Activated T-cell treated with anti-CD3 and anti-CD28 coated beads, Interleukin-2, amount 50 U/mL, for 72 hours (primary cell): ENCODE data around the gene CDIPT. TPM values are rescaled to one million over a fixed set of nuclear protein-coding genes. Genes with fewer than 3 reads are reported as not detected.

Experiments
- ATAC-seq, 2 donors: fragments of 150-1000 bp; cut with Tn5 transposase; replicated peaks in 1 of 2; 2 replicates each; pipeline ENCODE4 v1.10.0; 2021; ENCODE audit warnings: moderate library complexity in 2 of 2, mild to moderate bottlenecking in 1 of 2
- DNase-seq, 2 donors: peaks; one replicate each; pipeline ENCODE4 v3.0.0; 2021 to 2022; ENCODE audit warnings: mixed read lengths in 1 of 2
- H3K27ac Mint-ChIP-seq: one replicate; pipeline ENCODE4 v1.8.0; 2022; ENCODE audit warnings: mild to moderate bottlenecking, moderate library complexity, mixed read lengths
- H3K27me3 Mint-ChIP-seq: one replicate; pipeline ENCODE4 v1.8.0; 2022; ENCODE audit warnings: low read depth, mixed read lengths
- H3K36me3 Mint-ChIP-seq, 2 donors: one replicate each; pipeline ENCODE4 v1.8.0; 2022; ENCODE audit warnings: mixed read lengths in 2 of 2, mild to moderate bottlenecking in 1 of 2; ENCODE audit not compliant: insufficient read depth in 2 of 2
- H3K4me1 Mint-ChIP-seq: one replicate; pipeline ENCODE4 v1.8.0; 2022; ENCODE audit warnings: low read depth, mixed read lengths
- H3K4me3 Mint-ChIP-seq, 2 donors: one replicate each; pipeline ENCODE4 v1.8.0; 2022; ENCODE audit warnings: mild to moderate bottlenecking in 2 of 2, mixed read lengths in 2 of 2, moderate library complexity in 2 of 2
- H3K9me3 Mint-ChIP-seq, 2 donors: one replicate each; pipeline ENCODE4 v1.8.0; 2022; ENCODE audit warnings: mixed read lengths in 2 of 2
- total RNA-seq, 2 donors: library from RNA; stranded (reverse); gene quantifications; one replicate each; pipeline ENCODE4 v1.2.3, GENCODE V29; 2022

The CDIPT gene
- total RNA-seq, 2 donors from 2014 or later: 48.7 to 56.0 TPM

DNA sequence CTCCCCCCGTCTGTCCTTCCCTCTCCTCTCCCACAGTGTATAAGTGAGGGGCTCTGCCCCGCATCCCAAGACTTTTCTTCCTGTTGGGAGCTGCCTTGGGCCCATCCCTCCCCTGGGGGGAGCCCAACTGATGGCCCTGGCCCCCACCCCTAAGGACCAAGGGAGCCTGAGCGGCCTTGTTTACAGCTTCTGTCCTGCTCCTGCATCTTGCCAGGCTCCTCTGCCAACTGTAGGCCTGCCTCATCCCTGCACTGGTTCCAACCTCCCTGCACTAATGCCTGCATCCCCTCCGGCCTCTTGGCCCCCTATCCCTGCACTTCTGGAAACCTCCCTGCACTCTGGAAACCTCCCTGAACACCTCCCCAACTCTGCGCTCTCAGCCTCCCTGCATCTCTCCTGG is 48.4 kb downstream of the CDIPT start:
- peaks cover 10 to 25% of the 10 kb centered on the region in 2 donors for H3K36me3 Mint-ChIP-seq
- no peak for DNase-seq
- H3K4me1 Mint-ChIP-seq: peaks cover 91% of the 10 kb centered on the region
- ATAC-seq: no peak
- H3K9me3 Mint-ChIP-seq: no peaks in the 10 kb centered on the region
- H3K27me3 Mint-ChIP-seq: no peaks in the 10 kb centered on the region
- H3K4me3 Mint-ChIP-seq: peak overlapping the region; percentile 91 to 99
- peak overlapping the region; percentile 36 for H3K27ac Mint-ChIP-seq

DNA sequence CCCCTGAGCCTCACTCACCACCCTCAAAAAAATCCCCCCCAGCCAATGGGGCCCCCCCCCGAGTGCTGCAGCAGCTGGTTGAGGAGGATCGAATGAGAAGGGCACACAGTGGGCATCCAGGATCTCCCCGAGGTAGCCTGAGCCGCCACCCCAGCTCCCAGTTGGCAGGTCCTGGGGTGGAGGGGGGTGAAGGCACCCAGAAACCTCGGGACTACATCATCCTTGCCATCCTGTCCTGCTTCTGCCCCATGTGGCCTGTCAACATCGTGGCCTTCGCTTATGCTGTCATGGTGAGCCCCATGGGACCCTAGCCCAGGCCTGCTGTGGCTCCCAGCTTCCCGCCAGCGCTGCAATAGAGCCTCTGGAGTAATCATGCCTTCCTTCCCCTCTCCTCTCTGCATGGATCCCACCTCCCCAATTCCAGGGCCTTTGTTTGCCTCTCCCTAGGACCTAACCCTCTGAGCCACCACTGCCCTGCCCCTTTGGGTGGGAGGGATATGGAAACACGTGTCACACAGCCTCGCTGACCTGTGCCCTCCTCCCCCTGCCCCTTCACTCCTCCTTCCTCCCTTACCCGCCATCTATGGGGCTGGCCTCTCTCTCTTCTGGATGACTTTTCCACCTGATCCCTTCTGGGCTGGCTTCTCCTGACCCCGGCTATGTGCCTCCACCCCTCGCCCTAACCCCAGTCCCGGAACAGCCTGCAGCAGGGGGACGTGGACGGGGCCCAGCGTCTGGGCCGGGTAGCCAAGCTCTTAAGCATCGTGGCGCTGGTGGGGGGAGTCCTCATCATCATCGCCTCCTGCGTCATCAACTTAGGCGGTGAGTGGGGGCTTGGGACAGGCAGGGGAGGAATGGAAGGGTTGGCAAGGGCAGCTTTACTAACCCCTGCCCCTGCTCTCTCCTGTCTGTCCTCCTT is 49.1 kb downstream of the CDIPT start:
- peaks cover 88% of the 10 kb centered on the region for H3K4me1 Mint-ChIP-seq
- H3K27me3 Mint-ChIP-seq: no peaks in the 10 kb centered on the region
- H3K4me3 Mint-ChIP-seq: peak overlapping the region; percentile 10 to 20
- H3K27ac Mint-ChIP-seq: no peak overlapping the region
- no peaks in the 10 kb centered on the region for H3K9me3 Mint-ChIP-seq
- peaks cover 8 to 20% of the 10 kb centered on the region in 2 donors for H3K36me3 Mint-ChIP-seq
- DNase-seq (peak in 1 of 2 donors; percentile 16), ATAC-seq (no peak)

DNA sequence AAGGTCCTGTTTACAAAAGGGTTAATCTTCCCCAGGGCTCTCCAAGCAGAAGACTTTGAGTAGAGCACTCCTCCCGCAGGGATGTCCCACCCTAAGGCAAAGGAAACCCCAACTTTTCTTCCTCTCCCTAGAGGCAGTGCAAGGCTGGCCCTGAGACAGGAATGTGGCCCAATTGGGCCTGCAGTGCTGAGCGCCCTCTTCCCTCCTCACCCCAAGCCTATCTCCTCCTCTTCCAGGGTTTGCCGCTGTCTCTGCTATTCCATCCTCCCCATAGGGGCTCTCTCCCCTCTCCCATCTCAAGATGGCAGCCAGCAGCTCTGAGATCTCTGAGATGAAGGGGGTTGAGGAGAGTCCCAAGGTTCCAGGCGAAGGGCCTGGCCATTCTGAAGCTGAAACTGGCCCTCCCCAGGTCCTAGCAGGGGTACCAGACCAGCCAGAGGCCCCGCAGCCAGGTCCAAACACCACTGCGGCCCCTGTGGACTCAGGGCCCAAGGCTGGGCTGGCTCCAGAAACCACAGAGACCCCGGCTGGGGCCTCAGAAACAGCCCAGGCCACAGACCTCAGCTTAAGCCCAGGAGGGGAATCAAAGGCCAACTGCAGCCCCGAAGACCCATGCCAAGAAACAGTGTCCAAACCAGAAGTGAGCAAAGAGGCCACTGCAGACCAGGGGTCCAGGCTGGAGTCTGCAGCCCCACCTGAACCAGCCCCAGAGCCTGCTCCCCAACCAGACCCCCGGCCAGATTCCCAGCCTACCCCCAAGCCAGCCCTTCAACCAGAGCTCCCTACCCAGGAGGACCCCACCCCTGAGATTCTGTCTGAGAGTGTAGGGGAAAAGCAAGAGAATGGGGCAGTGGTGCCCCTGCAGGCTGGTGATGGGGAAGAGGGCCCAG is 50.0 kb downstream of the CDIPT start:
- no peak for ATAC-seq
- peaks cover 88% of the 10 kb centered on the region for H3K4me1 Mint-ChIP-seq
- H3K27ac Mint-ChIP-seq: no peak overlapping the region
- no peak for DNase-seq
- no peaks in the 10 kb centered on the region for H3K27me3 Mint-ChIP-seq
- H3K4me3 Mint-ChIP-seq: peak overlapping the region; percentile 86 to 95
- H3K9me3 Mint-ChIP-seq: no peaks in the 10 kb centered on the region
- H3K36me3 Mint-ChIP-seq: peaks cover 8 to 16% of the 10 kb centered on the region in 2 donors

DNA sequence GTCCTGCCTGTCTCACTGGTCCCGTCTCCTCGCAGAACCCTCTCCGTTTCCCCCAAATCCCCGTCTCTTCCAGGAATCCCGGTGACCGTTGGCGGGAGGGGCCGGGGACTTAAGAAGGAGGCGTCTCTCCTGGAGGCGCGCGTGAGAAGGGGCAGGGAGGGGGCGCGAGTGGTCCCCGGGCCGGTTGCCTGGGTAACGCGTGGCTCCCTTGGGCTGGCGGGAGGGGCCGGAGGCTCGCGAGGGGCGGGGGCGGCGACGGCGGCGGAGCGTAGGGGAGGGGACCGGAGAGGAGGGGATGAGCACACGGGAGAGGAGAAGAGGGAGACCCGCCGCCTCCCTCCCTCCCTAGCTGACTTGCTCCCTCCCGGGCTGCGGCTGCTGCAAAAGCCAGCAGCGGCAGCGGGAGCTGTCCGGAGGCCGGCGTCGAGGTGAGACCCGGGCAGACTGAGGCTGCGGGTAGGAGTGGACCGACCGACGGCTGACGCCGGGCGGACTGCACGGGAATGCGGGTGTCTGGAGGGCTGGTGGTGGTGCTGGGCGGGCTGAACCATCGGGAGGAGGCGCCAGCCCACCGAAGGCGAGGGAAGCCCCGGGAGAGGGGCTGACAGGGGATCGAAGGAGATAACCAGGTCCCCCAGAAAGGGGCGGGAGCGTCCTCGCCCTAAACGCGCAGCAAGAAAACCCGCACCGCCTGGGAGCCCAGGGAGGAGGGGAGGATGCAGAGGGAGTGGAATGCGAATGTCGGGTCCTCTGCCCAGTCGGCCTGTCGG is 50.9 kb downstream of the CDIPT start, which contains the start of gene PRRT2:
Gene PRRT2 (plus strand): TSS at position 298 of the 770 bp plus-strand sequence. CDS start 862 bp downstream, outside the sequence.
- peak; percentile 62 to 65 for DNase-seq
- Mint-ChIP-seq H3K4me1 (peaks cover 80% of the 10 kb centered on the region), H3K9me3 (no peaks in the 10 kb centered on the region), H3K4me3 (peak within 1 kb of the TSS; percentile 86 to 95), H3K27me3 (no peaks in the 10 kb centered on the region), H3K36me3 (peaks cover 7 to 15% of the 10 kb centered on the region in 2 donors), H3K27ac (no peak within 1 kb of the TSS)
- no peak for ATAC-seq

DNA sequence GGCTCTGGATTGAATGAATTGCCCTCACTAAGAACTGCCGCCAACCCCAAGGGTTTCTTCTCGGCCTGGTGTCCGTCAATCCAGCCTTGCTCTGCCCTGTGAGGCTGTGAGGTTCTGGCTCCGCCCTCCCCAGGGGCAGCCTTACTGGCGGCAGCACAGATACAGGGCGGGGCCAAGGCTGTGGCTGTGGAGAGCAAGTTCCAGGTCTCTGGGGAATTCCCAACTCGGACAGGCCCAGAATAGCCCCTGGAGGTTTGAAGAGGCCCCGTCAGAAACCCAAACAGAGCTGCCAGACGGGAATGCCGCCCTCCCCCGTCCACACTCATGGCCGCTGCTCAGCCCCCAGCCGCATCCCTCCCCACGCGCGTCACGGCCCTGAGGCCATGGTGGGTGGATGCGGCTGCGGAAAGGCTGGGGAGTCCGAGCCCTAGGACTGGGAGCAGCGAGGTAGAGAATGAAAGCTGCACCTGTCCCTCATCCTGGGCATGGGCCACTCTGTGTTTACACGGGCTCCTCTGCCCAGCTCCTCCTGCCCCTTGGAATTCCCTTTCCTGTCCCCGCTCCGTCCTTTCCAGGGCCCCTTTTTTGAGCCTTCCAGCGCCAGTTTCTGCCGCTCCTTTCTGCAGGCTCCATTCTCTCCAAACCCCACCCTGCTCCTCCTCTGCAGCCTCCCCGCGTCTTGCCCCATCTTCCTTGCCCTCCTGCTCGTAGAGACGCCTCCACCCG is 51.7 kb downstream of the CDIPT start:
- H3K27me3 Mint-ChIP-seq: no peaks in the 10 kb centered on the region
- DNase-seq: peak; percentile 83 to 87
- peak; percentile 39 to 50 for ATAC-seq
- H3K27ac Mint-ChIP-seq: no peak overlapping the region
- H3K9me3 Mint-ChIP-seq: no peaks in the 10 kb centered on the region
- H3K4me3 Mint-ChIP-seq: peak overlapping the region; percentile 86 to 95
- peaks cover 75% of the 10 kb centered on the region for H3K4me1 Mint-ChIP-seq
- H3K36me3 Mint-ChIP-seq: peaks cover 7 to 13% of the 10 kb centered on the region in 2 donors

DNA sequence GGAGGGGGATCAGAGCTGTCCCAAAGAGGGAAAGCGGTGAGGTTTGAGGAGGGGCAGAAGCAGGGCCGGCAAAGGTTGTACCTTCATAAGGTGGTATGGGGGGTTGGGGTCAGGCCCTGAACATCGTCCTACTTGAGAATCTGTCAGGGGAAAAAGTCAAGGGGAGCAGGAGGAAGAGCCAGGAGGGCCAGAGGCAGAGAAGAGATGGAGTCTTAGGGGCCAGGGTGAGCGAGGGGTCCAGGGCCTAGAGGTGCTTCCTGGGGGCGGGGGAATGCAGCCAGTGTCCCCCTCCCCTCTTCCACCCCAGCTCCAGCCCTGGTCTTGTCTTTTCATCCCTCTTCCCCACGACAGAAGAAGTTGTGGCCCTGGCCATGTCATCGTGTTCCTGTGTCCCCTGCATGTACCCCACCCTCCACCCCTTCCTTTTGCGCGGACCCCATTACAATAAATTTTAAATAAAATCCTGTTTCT is 52.3 kb downstream of the CDIPT start:
- Mint-ChIP-seq H3K27ac (peak overlapping the region; percentile 16), H3K36me3 (peaks cover 7 to 13% of the 10 kb centered on the region in 2 donors), H3K4me3 (peak overlapping the region; percentile 86 to 95), H3K4me1 (peaks cover 73% of the 10 kb centered on the region), H3K27me3 (no peaks in the 10 kb centered on the region), H3K9me3 (no peaks in the 10 kb centered on the region)
- no peak for ATAC-seq
- DNase-seq: no peak

DNA sequence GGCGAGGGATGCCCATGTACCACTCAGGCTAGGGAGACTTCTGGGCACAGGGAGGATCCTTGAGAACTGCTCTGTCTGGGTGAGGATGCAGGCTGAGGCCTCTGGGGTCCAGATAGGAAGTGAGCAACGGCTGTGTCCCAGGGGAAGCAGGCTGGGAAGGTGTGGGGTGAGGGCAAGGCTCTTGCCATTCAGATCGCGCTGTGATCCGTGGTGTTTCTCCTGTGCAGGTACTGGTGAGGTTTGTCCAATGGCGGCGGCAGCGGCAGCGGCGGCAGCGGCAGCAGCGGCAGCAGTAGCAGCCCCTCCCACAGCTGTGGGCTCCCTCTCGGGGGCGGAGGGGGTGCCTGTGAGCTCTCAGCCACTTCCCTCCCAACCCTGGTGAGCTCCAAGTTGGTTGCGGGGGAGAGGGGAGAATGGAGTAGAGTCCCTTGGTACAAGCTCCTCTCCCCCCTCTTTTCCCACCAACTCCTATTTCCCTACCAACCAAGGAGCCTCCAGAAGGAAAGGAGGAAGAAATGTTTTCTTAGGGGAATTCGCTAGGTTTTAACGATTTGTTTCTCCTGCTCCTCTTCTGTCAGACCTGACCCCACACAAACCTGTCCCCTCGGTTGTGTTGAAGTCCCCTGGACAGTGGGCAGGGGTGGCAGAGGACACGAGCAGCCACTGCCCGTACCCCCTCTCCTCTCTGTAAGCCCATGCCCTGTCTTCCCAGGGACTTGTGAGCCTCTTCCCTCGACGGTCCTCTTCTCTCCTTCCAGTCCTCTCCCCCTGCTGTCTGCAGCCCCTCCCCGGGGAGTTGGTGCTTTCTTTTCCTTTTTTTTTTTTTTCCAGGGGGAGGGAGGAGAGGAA is 53.0 kb downstream of the CDIPT start:
- H3K4me1 Mint-ChIP-seq: peaks cover 71% of the 10 kb centered on the region
- H3K36me3 Mint-ChIP-seq: peaks cover 10 to 15% of the 10 kb centered on the region in 2 donors
- ATAC-seq (no peak), DNase-seq (peak; percentile 50 to 53)
- no peaks in the 10 kb centered on the region for H3K9me3 Mint-ChIP-seq
- H3K27me3 Mint-ChIP-seq: no peaks in the 10 kb centered on the region
- peak overlapping the region; percentile 19 for H3K27ac Mint-ChIP-seq
- H3K4me3 Mint-ChIP-seq: peak overlapping the region; percentile 86 to 95

DNA sequence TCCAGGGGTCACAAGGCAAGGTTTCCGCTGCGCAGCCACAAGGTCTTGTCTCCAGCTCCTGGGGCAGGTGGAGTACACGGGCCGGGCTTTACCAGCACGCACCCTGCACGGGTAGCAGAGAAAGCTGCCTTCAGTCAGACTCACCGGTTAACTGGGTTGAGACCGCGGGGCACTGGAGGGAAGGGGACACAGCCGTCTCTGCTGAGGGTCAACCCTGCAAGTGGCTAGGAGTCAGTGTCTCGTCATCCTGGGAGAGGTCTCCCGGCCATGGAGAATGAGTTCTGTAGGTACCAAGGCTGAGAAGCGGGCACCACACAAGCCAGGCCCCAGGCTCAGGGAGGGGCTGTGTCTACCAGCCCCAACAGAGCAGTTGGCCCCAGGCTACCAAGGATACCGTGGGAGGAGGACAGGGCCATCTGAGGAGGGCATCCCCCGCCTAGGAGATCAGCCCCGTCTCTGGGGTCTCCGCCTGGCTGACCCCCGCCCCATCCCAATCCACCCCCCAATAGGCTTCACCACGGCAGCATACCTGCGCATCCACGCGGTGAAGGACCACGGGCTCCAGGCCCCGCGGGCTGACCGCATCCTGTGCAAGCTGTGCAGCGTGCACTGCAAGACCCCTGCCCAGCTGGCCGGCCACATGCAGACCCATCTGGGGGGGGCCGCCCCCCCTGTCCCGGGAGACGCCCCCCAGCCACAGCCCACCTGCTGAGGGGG is 53.8 kb downstream of the CDIPT start:
- Mint-ChIP-seq H3K36me3 (peaks cover 13 to 19% of the 10 kb centered on the region in 2 donors), H3K9me3 (no peaks in the 10 kb centered on the region), H3K27me3 (no peaks in the 10 kb centered on the region), H3K27ac (peak overlapping the region; percentile 39), H3K4me1 (peaks cover 68% of the 10 kb centered on the region), H3K4me3 (peak overlapping the region; percentile 87 to 95)
- DNase-seq (peak in 1 of 2 donors; percentile 11), ATAC-seq (no peak)
